Smooth muscle cell (in vitro differentiated cells): ENCODE data around the gene GPR108. TPM values are rescaled to one million over a fixed set of nuclear protein-coding genes. Genes with fewer than 3 reads are reported as not detected.

ENCODE experiments used
- DNase-seq: peaks from one replicate; lab custom pipeline; 2025; ENCODE audit not compliant: unreplicated experiment; lab: John Stamatoyannopoulos, UW
- H2AFZ ChIP-seq: fragments of 200-600 bp; sonication (generic); 2 replicates; pipeline ENCODE4 v1.6.0; 2016; ENCODE audit warnings: antibody characterized with exemption, low read depth, mild to moderate bottlenecking
- H3F3A ChIP-seq: fragments of 200-600 bp; sonication (generic); 2 replicates; pipeline ENCODE4 v1.6.0; 2017; ENCODE audit warnings: antibody characterized with exemption, low read depth
- H3K27ac ChIP-seq: fragments of 200-600 bp; sonication (generic); 2 replicates; pipeline ENCODE4 v1.5.1; 2016; ENCODE audit warnings: low read depth, mild to moderate bottlenecking
- H3K27me3 ChIP-seq: fragments of 200-600 bp; sonication (generic); 2 replicates; pipeline ENCODE4 v1.6.1; 2016; ENCODE audit warnings: low read depth, mild to moderate bottlenecking
- H3K36me3 ChIP-seq: fragments of 200-600 bp; sonication (generic); 2 replicates; pipeline ENCODE4 v1.5.1; 2016; ENCODE audit warnings: low read depth
- H3K4me1 ChIP-seq: fragments of 200-600 bp; sonication (generic); 2 replicates; pipeline ENCODE4 v1.5.1; 2016; ENCODE audit warnings: low read depth
- H3K4me2 ChIP-seq: fragments of 200-600 bp; sonication (generic); 2 replicates; pipeline ENCODE4 v1.6.0; 2016; ENCODE audit warnings: mild to moderate bottlenecking
- H3K4me3 ChIP-seq: fragments of 200-600 bp; sonication (generic); 2 replicates; pipeline ENCODE4 v1.5.1; 2016; ENCODE audit warnings: mild to moderate bottlenecking
- H3K79me2 ChIP-seq: fragments of 200-600 bp; sonication (generic); 2 replicates; pipeline ENCODE4 v1.6.0; 2016; ENCODE audit warnings: low read depth, mild to moderate bottlenecking
- H3K9ac ChIP-seq: fragments of 200-600 bp; sonication (generic); 2 replicates; pipeline ENCODE4 v1.6.0; 2016; ENCODE audit warnings: low read depth
- H3K9me3 ChIP-seq: fragments of 200-600 bp; sonication (generic); replicated peaks from 2 replicates; pipeline ENCODE4 v1.5.1; 2016; ENCODE audit warnings: low read depth
- H4K20me1 ChIP-seq: fragments of 200-600 bp; sonication (generic); 2 replicates; pipeline ENCODE4 v1.6.0; 2016; ENCODE audit warnings: low read depth
- WGBS: methylation state at CpG from one replicate; pipeline ENCODE4 v1.1.7; 2016; ENCODE audit warnings: low lambda C conversion rate; 5-methylcytosine and 5-hydroxymethylcytosine counted together
- polyA plus RNA-seq: library from polyadenylated mRNA; unstranded; fragments of >200 nt; fragmentation: Nextera tagmentation; extraction: Ambion mirVana; gene quantifications from 2 replicates; pipeline ENCODE4 v1.2.1, GENCODE V29; 2016
- total RNA-seq: library from RNA; depleted of rRNA; stranded (reverse); fragments of >200 nt; gene quantifications from 2 replicates; pipeline ENCODE4 v1.2.3, GENCODE V29; 2014
- TF ChIP-seq, protein P1 (sequence below): fragments of 200-600 bp; sonication (generic); IDR thresholded peaks from 2 replicates; pipeline ENCODE4 v1.5.1; 2017; ENCODE audit warnings: borderline replicate concordance, mild to moderate bottlenecking, antibody characterized with exemption; ENCODE audit not compliant: insufficient read depth, poor library complexity, severe bottlenecking

GPR108 gene
- total and polyA plus RNA-seq, 2 experiments from 2014 or later = 34.4 to 62.1 TPM

DNA sequence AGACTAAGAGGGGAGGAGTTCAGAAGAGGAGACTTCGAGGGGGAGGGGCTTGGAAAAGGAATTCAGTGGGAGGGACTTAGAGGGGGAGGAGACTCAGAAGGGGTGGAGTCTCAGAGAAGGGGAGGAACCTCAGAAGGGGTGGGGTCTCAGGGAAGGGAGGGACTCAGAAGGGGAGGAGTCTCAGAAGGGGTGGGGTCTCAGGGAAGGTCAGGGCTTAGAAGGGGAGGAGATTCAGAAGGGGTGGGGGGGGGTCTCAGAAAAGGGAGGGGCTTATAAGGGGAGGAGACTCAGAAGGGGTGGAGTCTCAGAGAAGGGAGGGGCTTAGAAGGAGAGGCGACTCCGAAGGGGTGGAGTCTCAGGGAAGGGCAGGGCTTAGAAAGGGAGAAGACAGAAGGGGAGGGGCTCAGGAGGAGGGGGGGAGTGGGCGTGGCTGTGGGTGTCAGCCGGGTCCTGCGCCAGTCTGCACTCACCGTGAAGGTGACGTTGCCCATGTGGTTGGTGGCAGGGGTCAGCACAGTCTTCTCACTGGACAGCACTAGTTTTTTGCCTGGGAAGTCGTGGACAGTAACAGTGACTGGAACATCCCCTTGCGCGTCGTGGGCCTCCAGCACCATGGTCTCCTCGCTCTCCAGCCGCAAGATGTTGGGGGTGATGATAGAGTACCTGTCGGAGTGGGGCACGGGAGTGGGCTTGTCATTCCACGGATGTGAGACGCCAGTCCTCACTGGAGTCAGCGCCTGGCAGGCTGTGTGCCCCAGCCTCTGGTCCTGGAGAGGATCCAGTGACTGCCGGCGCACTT is 18.4 kb downstream of the GPR108 start:
- H3K9ac ChIP-seq = no peak overlapping the region
- H3K4me1 ChIP-seq = no peaks in the 10 kb centered on the region
- no peaks in the 10 kb centered on the region for H3F3A ChIP-seq
- no peak overlapping the region for H3K4me3 ChIP-seq
- H3K27ac ChIP-seq = no peak overlapping the region
- H3K9me3 ChIP-seq = no peaks in the 10 kb centered on the region
- no peaks in the 10 kb centered on the region for H3K79me2 ChIP-seq
- no peaks in the 10 kb centered on the region for H3K36me3 ChIP-seq
- whole genome bisulfite sequencing = 87% methylated on average over 15 of the region's 21 CpGs
- no peak overlapping the region for H3K4me2 ChIP-seq
- no peak overlapping the region for H2AFZ ChIP-seq
- TF ChIP-seq, protein P1, sequence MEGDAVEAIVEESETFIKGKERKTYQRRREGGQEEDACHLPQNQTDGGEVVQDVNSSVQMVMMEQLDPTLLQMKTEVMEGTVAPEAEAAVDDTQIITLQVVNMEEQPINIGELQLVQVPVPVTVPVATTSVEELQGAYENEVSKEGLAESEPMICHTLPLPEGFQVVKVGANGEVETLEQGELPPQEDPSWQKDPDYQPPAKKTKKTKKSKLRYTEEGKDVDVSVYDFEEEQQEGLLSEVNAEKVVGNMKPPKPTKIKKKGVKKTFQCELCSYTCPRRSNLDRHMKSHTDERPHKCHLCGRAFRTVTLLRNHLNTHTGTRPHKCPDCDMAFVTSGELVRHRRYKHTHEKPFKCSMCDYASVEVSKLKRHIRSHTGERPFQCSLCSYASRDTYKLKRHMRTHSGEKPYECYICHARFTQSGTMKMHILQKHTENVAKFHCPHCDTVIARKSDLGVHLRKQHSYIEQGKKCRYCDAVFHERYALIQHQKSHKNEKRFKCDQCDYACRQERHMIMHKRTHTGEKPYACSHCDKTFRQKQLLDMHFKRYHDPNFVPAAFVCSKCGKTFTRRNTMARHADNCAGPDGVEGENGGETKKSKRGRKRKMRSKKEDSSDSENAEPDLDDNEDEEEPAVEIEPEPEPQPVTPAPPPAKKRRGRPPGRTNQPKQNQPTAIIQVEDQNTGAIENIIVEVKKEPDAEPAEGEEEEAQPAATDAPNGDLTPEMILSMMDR = no peak
- H3K27me3 ChIP-seq = no peaks in the 10 kb centered on the region
- no peak for DNase-seq
- no peaks in the 10 kb centered on the region for H4K20me1 ChIP-seq

DNA sequence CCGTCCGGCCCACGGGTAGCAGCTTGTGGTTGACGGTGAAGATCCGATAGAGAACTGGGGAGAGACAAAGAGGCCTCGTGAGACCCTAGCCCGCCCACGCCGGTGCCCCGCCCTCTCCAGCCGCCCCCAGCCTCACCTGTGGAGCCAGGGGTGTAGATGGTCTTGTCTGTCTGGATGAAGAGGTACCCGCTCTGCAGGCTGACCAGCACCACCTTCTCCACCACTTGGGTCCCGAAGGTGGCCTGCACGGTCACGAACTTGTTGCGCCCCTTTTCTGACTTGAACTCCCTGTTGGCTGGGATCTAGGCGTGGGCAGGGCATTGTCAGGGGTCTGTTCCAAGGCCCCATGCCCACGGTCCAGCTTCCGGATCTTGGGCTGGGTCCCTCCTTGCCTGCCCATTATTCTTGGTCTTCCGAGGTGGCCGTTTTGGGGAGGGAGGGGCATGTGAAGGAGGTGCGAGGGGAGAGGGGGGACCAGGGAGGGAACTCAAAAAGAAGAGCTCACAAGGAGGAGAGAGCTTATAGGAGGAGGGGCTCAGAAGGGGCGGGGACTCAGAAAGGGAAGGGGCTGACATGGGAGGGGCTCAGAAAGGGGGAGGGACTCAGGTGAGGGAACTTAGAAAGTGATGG is 19.2 kb downstream of the GPR108 start:
- WGBS = 82% methylated on average over 19 of the region's 23 CpGs
- TF ChIP-seq, protein P1 = no peak

DNA sequence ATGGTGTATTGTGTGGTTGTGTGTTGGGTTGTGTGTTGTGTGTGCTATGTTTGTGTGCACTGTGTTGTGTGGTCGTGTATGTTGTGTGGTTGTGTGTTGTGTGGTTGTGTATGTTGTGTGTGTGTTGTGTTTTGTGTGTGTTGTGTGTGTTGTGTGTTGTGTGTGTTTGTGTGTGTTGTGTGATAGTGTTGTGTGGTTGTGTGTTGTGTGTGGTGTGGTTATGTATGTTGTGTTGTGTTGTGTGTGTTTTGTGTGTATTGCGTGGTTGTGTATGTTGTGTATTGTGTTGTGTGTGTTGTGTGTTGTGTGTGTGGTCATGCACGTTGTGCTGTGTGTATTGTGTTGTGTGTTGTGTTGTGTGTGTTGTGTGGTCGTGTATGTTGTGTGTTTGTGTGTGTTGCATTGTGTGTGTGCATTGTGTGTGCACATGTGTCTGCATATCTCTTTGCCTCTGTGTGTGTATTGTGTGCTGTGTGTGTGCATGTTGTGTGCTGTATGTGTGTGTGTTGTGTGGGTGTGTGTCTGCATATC is 19.9 kb downstream of the GPR108 start:
- DNase-seq = no peak
- Histone ChIP-seq H4K20me1 (no peaks in the 10 kb centered on the region), H3K79me2 (no peaks in the 10 kb centered on the region), H3K9ac (no peak overlapping the region), H3K4me2 (no peak overlapping the region), H3K9me3 (no peaks in the 10 kb centered on the region), H3F3A (no peaks in the 10 kb centered on the region), H3K36me3 (no peaks in the 10 kb centered on the region), H3K4me1 (no peaks in the 10 kb centered on the region), H3K27me3 (no peaks in the 10 kb centered on the region), H3K27ac (no peak overlapping the region), H2AFZ (no peak overlapping the region), H3K4me3 (no peak overlapping the region)
- TF ChIP-seq, protein P1 = no peak
- WGBS = 79% methylated on average over 4 of the region's 4 CpGs

More for the DNA sequence above, 19.2 kb downstream of the GPR108 start:
- no peaks in the 10 kb centered on the region for H3K27me3 ChIP-seq
- no peak overlapping the region for H2AFZ ChIP-seq
- H3K79me2 ChIP-seq = no peaks in the 10 kb centered on the region
- no peaks in the 10 kb centered on the region for H4K20me1 ChIP-seq
- H3K4me1 ChIP-seq = no peaks in the 10 kb centered on the region
- H3F3A ChIP-seq = no peaks in the 10 kb centered on the region
- no peak overlapping the region for H3K4me3 ChIP-seq
- DNase-seq = no peak
- no peaks in the 10 kb centered on the region for H3K9me3 ChIP-seq
- H3K36me3 ChIP-seq = no peaks in the 10 kb centered on the region
- H3K27ac ChIP-seq = no peak overlapping the region
- no peak overlapping the region for H3K9ac ChIP-seq
- H3K4me2 ChIP-seq = no peak overlapping the region
